Adipocyte (in vitro differentiated cells): ENCODE data around the gene DBH.

Source experiments
- DNase-seq: peaks from one replicate; pipeline ENCODE4 v3.0.0-alpha.2; 2015; ENCODE audit warnings: low read depth
- H3K27me3 ChIP-seq: replicated peaks from 2 replicates; pipeline ENCODE4 v1.7.0; 2013; ENCODE audit warnings: mild to moderate bottlenecking, low read length, moderate library complexity; ENCODE audit not compliant: control insufficient read depth, insufficient read depth
- H3K36me3 ChIP-seq: 2 replicates; pipeline ENCODE4 v1.7.0; 2013; ENCODE audit warnings: low read length, mild to moderate bottlenecking, moderate library complexity; ENCODE audit not compliant: control insufficient read depth, insufficient read depth, severe bottlenecking
- H3K4me1 ChIP-seq: 2 replicates; pipeline ENCODE4 v1.7.0; 2013; ENCODE audit warnings: mild to moderate bottlenecking, low read length, moderate library complexity; ENCODE audit not compliant: control insufficient read depth, insufficient read depth
- H3K4me3 ChIP-seq: 2 replicates; pipeline ENCODE4 v1.7.0; 2013; ENCODE audit warnings: mild to moderate bottlenecking, low read length, moderate library complexity
- H3K9ac ChIP-seq: 2 replicates; pipeline ENCODE4 v1.7.0; 2013; ENCODE audit warnings: mild to moderate bottlenecking, low read length, moderate library complexity
- H3K9me3 ChIP-seq: 2 replicates; pipeline ENCODE4 v1.7.0; 2013; ENCODE audit warnings: mild to moderate bottlenecking, low read length, moderate library complexity; ENCODE audit not compliant: control insufficient read depth

The DBH gene

DNA sequence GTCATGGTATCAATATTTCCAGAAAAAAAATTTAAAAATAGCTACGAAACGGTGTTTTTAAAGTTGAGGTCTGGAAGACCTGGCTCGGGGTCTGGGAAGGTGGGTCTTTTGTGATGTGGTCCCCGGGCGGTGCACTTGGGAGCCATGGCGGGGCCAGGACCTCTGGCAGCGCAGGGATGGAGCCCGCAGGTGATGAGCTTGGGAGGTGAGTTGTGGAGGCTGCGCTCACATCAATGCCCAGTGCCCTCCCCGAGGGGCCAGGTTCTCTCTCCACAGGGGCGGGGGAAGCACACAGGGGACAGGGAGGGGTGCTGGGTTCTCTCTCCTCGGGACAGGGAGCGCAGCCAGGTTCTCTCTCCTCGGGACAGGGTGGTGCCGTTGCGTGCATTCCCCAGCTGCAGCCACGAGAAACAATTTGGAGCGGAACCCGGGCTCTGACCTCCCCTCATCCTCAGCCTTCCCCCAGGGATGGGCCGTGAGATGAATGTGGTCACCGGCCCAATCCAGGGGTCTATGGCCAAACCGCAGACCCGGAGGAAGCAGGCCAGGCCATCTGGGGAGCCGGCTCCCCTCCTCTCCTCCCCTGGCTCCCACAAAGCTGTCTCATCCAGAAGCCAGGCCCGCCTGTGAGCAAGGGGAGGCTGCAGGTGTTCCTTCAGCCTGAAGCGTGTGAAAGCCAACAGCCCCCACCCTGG lies 25.8 kb downstream of the DBH start:
- H3K9me3 ChIP-seq: no peaks in the 10 kb centered on the region
- H3K4me3 ChIP-seq: no peak overlapping the region
- H3K36me3 ChIP-seq: no peaks in the 10 kb centered on the region
- no peak for DNase-seq
- peaks cover 32% of the 10 kb centered on the region for H3K27me3 ChIP-seq
- H3K4me1 ChIP-seq: peaks cover 13% of the 10 kb centered on the region
- no peak overlapping the region for H3K9ac ChIP-seq

DNA sequence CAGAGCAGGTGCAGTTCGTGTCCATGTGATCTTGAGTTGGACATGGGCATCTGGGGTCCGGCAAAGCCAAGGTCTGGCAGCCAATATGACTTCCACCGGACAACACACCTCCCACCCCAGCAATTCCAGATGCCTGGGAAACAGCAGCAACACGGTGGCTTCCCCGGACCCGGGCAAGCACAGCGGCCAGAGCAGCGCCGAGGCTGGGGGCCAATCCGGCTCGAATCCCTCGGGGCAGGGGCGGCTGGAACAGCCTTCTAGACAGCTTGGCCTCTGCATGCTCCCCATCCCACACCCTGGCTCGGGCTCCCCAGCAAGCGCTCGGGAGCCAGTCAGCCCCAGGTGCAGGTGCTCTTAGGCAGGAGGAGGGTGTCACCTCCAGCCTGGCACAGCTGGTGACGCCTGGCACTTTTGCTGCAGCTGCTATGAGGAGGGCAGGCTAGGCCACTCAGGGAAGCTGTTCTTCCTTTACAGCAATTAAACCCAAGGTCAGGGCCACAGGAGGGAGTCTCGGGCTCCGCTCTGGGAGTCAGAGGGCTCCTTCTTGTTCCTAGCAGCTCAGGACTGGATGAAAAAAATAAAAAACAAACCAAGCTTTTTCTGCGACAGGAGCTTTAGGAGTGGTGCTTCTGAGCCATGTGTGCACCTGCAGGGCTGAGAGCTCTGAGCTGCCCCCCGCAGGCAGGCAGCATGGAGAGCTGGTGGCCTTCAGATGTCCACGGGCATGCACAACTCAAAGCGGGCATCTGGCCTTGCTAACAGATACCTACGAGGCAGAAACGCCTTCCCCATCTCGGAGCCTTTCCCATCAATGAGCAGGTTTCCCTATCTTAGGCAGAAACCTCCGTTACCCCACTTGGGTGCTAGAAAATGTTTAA lies 28.2 kb downstream of the DBH start:
- no peaks in the 10 kb centered on the region for H3K36me3 ChIP-seq
- H3K27me3 ChIP-seq: peaks cover 30% of the 10 kb centered on the region
- H3K9me3 ChIP-seq: no peaks in the 10 kb centered on the region
- no peaks in the 10 kb centered on the region for H3K4me1 ChIP-seq
- H3K4me3 ChIP-seq: no peak overlapping the region
- DNase-seq: no peak
- H3K9ac ChIP-seq: no peak overlapping the region

- DNase-seq: no peak
- Histone ChIP-seq H3K9me3 (no peaks in the 10 kb centered on the region), H3K9ac (no peak overlapping the region), H3K27me3 (peaks cover 31% of the 10 kb centered on the region), H3K4me3 (no peak overlapping the region), H3K36me3 (no peaks in the 10 kb centered on the region), H3K4me1 (no peaks in the 10 kb centered on the region)
These were observed 28.9 kb downstream of the DBH start for GRCh38 chr9:133665096-133665495.

- Histone ChIP-seq H3K27me3 (peaks cover 27% of the 10 kb centered on the region), H3K36me3 (no peaks in the 10 kb centered on the region), H3K9ac (no peak overlapping the region), H3K4me1 (no peaks in the 10 kb centered on the region), H3K4me3 (no peak overlapping the region), H3K9me3 (no peaks in the 10 kb centered on the region)
- no peak for DNase-seq
These were observed 29.4 kb downstream of the DBH start for GRCh38 chr9:133665535-133665934.

GRCh38 chr9:133666387-133666786 lies 30.2 kb downstream of the DBH start:
- H3K9me3 ChIP-seq: no peaks in the 10 kb centered on the region

GRCh38 chr9:133666845-133667244 lies 30.7 kb downstream of the DBH start:
- H3K27me3 ChIP-seq: peaks cover 25% of the 10 kb centered on the region
- H3K4me3 ChIP-seq: no peak overlapping the region
- DNase-seq: no peak
- H3K9me3 ChIP-seq: peaks cover 2% of the 10 kb centered on the region
- no peak overlapping the region for H3K9ac ChIP-seq
- no peaks in the 10 kb centered on the region for H3K36me3 ChIP-seq
- H3K4me1 ChIP-seq: no peaks in the 10 kb centered on the region

More at GRCh38 chr9:133666387-133666786, 30.2 kb downstream of the DBH start:
- Histone ChIP-seq H3K4me3 (no peak overlapping the region), H3K9ac (no peak overlapping the region), H3K36me3 (no peaks in the 10 kb centered on the region), H3K4me1 (no peaks in the 10 kb centered on the region), H3K27me3 (peaks cover 24% of the 10 kb centered on the region)
- no peak for DNase-seq

- no peaks in the 10 kb centered on the region for H3K36me3 ChIP-seq
- no peak for DNase-seq
- no peak overlapping the region for H3K4me3 ChIP-seq
- no peaks in the 10 kb centered on the region for H3K4me1 ChIP-seq
- peaks cover 29% of the 10 kb centered on the region for H3K27me3 ChIP-seq
- H3K9ac ChIP-seq: no peak overlapping the region
- H3K9me3 ChIP-seq: peaks cover 5% of the 10 kb centered on the region
These were observed 31.7 kb downstream of the DBH start for GRCh38 chr9:133667759-133668450.

- no peak overlapping the region for H3K4me3 ChIP-seq
These were observed 33.1 kb downstream of the DBH start for GRCh38 chr9:133669182-133669801.

DNA sequence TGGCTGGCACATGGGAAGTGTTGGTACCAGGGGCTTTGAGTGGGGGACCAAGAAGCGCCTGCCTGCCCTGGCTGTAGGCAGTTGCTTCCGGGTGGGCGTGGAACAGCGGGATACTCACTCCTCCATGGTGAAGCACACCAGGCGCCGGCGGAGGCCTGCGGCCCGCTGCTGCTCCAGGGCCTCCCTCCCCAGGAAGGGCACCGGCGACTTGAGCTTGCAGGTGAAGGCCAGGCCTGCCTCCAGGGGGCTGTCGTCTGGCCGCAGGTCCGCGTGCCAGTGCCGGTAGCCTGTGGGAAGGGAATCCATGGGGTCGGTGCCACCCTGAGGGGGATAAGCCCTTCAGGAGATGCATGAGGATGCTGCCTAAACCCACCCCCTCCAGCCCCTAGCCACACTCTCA lies 34.3 kb downstream of the DBH start:
- DNase-seq: no peak
- Histone ChIP-seq H3K27me3 (peaks cover 20% of the 10 kb centered on the region), H3K9me3 (peaks cover 5% of the 10 kb centered on the region), H3K9ac (no peak overlapping the region), H3K4me1 (no peaks in the 10 kb centered on the region), H3K4me3 (no peak overlapping the region), H3K36me3 (no peaks in the 10 kb centered on the region)

More at GRCh38 chr9:133669182-133669801, 33.1 kb downstream of the DBH start:
- Histone ChIP-seq H3K9ac (no peak overlapping the region), H3K4me1 (no peaks in the 10 kb centered on the region), H3K36me3 (no peaks in the 10 kb centered on the region), H3K27me3 (peaks cover 23% of the 10 kb centered on the region), H3K9me3 (peaks cover 5% of the 10 kb centered on the region)
- no peak for DNase-seq

- no peak for DNase-seq
- no peaks in the 10 kb centered on the region for H3K4me1 ChIP-seq
- no peak overlapping the region for H3K4me3 ChIP-seq
- no peak overlapping the region for H3K9ac ChIP-seq
- H3K9me3 ChIP-seq: peaks cover 5% of the 10 kb centered on the region
- peaks cover 20% of the 10 kb centered on the region for H3K27me3 ChIP-seq
- no peaks in the 10 kb centered on the region for H3K36me3 ChIP-seq
These were observed 35.2 kb downstream of the DBH start for GRCh38 chr9:133671371-133671770.
